Left forelimb (tissue), 1 donor: ENCODE data around the gene ZNF580.

Source experiments
- DNase-seq: peaks from one replicate; pipeline ENCODE4 v3.0.0-alpha.2; 2018; ENCODE audit warnings: low spot score

ZNF580 gene

GRCh38 chr19:55679343-55680257 lies 38.8 kb downstream of the ZNF580 start:
- DNase-seq = no peak

GRCh38 chr19:55680339-55681130 lies 39.7 kb downstream of the ZNF580 start:
- DNase-seq = no peak

- DNase-seq = no peak
Observed at GRCh38 chr19:55681131-55682092, 40.6 kb downstream of the ZNF580 start.

DNA sequence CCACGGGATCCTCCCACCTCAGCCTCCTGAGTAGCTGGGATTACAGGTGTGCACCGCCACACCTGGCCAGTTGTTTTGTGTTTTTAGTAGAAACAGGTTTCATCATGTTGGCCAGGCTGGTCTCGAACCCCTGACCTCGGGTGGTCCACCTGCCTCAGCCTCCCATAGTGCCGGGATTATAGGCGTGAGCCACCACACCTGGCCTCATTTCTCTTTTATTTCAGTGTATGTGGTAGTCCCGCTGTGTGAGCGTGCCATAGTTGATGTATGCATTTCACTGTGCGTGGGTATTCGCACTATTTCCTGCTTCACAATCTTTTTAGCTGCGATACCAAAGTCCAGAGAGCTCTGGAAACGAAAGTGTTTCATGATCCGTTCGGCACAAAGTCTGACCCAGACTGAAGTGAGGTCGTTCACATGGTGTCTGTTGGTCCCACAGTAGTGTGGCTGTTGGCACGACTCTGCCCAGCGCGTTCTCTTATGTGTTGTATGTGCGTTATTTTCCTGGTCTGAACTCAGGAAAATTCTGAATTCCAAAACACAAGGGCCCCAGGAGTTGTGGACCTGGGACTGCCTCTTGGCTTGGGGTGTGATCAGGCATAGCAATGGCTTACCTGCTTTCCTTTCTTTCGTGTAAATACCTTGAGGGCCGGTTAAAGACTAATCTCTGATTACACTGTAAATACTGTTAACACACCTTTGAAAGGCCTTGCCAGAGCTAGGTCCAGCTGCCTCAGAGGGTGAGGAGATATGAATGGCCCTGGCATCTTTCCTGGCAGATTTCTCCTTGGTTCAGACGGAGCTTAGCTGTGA lies 42.9 kb downstream of the ZNF580 start:
- no peak for DNase-seq

- DNase-seq = no peak
Observed at GRCh38 chr19:55684946-55685681, 44.3 kb downstream of the ZNF580 start.

DNA sequence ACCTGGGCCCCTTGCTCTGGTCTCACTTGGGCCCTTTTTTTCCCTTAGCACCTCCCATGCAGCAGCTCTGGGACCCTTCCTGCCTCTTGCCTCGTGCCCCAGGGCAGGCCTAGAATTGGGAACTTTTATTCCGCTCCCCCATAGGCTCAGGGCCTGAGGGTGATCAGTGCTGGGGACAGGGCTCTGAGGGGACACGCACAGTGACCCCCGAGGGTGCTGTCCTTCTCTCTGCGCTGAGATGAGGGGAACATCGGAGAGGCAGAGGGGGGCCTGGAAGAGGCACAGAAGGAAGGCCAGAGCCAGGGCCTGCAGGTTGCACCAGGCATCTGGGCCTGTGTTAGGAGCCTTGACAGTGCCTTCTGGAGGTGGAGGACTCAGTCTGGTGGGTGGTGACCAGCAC lies 45.0 kb downstream of the ZNF580 start:
- DNase-seq = no peak

DNA sequence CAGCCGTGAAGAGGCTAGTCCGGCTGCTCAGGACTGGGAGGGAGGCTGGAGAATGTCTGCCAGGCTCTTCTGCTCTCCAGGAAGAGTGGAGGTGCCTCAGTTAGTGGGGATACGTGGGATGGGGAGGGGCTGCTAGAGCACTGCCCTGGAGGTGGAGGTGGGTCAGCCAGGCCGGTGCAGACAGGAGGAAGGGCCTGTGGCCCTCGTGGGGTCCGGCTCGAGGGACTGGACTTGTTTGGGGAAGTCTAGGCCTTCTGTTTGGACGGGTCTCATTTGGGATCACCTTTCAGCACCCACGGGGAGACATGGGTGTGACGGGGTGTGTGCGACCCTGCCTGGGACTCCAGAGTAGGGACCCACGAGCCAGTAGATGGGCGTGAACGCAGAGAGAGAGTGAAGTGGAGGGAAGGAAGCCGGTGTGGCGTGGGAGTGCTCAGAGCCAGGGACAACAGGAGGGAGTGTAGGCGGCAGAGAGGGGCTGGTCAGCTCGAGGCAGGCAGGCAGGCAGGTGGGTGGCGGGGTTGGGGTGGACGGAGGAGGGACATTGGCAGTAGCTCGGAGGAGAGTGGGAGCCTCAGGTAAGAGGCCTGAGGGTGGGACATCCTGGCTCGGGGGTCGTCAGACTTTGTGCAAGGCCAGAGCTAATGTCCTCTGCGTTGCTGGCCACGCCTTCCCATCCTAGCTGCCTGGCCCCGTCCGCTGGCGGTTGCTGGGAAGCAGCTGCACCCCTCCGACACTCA lies 45.7 kb downstream of the ZNF580 start:
- no peak for DNase-seq

- DNase-seq = no peak
Observed at GRCh38 chr19:55687281-55688201, 46.7 kb downstream of the ZNF580 start.

GRCh38 chr19:55688422-55689218 lies 47.8 kb downstream of the ZNF580 start:
- no peak for DNase-seq

- no peak for DNase-seq
Observed at GRCh38 chr19:55689411-55690108, 48.8 kb downstream of the ZNF580 start.

DNA sequence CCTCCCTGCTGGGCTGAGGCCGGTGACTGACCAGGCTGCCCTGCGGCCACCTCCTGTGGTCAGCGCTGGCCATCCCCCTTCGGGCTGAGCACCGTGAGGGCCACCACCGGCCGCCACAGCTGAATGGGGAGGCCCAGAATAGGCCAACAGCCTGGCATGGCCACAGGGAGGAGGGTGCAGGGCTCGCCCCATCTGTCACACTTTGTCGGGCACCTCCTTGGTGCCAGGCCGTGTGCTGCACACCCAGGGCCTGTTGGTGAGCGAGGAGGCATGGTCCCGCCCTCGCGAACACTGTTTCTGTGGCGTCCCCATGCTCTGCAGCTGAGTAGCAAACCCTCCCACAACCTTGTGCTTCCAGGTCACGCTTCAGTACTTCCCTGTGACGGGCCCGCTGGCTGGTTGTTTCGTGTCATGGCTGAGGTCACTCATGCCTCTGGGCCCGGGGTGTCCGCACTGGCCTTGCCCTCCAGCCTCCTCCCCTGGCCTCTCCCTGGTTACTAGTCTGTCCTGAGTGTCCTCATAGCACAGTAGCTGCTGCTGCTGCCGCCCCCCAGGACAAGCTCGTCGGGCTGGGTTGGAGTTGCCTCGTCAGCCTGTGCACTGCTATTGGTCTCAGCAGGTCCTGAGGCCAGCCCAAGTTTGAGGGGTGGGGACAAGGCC lies 49.4 kb downstream of the ZNF580 start:
- DNase-seq = no peak

DNA sequence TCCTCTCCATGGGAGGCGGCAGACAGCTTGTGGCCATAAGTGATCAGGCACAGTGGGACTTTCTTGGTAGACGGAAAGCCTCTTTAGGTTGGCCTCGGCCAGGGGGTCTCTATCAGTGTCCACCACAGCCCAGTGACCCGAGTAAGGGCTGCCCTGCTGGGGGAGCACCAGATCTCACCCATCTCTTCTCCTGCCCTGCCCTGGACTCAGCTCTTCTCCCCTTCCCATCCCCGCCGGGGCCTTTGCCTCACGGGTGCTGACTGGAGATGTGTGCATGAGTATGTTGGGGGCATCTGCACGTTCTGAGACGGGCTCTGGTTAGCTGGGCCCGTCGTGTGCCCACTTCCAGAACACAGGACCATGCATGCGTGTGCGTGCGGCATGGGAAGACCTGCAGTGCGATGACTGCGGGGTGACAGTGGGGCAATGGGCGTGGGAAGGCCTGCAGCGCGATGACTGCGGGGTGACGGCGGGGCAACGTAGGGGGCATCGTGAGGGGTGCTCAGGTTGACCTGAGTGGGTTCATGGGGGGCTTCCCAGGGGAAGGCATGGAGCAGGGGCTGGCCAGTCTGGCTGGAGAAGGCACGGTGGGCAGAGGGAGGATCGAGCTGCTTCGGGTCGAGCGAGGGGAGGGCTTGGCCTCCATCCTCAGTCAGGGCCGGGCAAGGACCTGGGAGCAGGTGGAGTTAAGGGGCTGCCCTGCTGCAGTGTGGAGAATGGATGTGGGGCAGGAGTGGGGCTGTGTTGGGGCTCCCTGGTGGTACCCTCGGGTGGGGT lies 50.2 kb downstream of the ZNF580 start:
- DNase-seq = no peak

GRCh38 chr19:55691561-55692481 lies 51.0 kb downstream of the ZNF580 start:
- DNase-seq = no peak

DNA sequence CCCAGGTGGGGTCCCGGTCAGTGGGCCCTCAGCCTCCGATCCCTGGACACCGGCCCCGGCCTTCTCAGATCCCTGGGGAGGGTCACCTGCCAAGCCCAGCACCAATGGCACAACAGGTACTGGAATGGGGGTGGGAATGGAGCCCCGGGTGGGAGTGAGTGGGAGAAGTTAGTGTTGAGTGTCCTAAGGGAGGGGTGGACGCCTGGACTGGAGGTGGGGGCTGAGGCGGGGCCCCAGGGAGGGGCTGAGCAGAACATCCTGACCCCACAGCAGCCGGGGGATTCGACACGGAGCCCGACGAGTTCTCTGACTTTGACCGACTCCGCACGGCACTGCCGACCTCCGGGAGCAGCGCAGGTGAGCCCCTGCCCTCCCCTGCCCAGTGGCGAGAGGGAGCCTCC lies 51.9 kb downstream of the ZNF580 start:
- no peak for DNase-seq
